DMS114 treated with DMSO at 0.1 percent for 48 hours (cell line): ENCODE measurements around the gene MBOAT7.

Experiments
- DNase-seq: peaks from one replicate; lab custom pipeline; 2025; ENCODE audit not compliant: unreplicated experiment; lab: John Stamatoyannopoulos, UW

The MBOAT7 gene

DNA sequence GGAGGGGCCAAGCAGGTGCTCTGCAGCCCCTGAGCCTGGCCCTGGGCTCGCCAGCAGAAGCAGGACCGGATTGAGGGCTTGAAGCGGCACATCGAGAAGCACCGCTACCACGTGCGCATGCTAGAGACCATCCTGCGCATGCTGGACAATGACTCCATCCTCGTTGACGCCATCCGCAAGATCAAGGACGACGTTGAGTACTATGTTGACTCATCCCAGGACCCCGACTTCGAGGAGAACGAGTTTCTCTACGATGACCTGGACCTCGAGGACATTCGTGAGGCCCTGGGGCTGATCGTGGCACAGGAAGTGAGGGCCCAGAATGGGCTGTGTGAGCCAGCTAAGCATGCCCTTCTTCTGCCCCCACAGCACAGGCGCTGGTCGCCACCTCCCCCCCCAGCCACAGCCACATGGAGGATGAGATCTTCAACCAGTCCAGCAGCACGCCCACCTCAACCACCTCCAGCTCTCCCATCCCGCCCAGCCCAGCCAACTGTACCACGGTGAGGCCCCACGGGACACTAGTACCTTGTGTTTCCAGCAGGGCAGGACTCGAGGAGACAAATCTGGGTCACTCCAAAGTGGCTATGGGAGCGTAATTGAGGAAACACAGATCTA, 43.7 kb downstream of the MBOAT7 start:
- no peak for DNase-seq

DNA sequence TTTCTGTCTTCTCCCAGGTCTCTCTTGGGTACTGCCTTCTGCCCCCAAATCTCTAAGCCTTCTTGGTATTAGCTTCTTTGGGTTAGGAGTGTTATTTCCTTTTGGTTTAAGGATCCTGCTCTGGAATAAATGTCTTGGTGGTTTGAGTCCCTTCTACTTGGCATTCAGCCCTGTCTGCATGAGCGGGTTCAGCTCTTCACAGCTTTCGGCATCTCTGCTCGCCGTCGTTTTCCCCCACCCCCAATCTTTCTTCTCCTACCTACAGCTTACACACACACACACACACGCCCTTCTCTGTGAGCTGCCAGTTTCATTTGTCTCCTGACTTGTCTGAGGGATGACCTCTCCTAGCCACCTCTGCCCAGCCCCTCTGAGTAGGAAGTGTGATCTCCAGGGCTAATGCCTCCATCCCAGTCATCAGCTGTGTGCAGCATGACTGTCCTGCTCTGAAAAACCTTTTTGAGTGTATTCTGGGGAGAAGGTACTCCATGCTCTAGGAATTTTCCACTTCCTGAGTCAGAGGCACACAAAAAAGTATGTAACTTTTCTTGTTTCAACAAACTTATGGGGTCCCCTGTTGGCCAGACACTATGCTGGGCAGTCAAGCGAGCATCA, 47.1 kb downstream of the MBOAT7 start:
- no peak for DNase-seq

- no peak for DNase-seq
These were observed 48.0 kb downstream of the MBOAT7 start for GRCh38 chr19:54141356-54141755.

GRCh38 chr19:54138489-54139256, 50.7 kb downstream of the MBOAT7 start:
- no peak for DNase-seq

DNA sequence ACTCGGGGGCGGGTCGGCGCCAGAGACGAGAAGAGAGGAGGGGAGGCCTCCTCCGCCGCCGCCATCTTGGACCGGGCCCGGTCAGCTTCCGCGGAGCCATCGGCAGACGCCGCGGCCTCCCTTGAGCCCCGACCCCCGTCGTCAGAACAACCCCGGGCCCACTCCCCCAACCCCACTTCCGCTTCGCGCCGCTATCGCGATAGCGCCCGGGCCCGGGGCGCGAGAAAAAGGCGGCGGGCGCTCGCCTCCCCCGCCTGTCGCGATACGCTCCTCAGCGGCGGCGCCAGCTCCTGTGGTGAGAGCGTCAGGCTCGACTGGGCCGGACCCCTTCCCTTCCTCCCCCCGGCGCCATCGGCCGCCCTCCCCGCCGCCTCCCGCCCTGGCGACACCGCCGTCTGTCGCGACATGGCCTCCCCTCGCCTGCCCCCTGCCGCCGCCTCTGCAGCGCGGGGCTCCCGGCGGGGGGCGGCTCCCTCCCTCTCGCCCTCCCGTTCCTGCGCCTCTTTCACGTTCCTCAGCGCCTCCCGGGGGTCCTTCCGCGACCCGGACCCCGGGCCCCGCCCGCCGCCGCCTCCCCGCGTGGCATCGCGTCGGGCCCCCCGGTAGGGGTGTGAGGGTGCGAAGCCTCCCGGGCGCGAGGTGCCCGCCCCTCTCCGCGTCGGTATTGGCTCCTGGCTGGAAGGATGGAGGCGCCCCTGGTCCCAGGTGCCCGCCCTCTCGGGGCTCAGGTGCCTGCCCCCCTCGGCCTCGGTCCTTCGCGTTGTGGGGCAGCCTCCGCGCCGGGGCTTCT, 51.5 kb downstream of the MBOAT7 start, which contains the start of gene CNOT3:
TSS of gene CNOT3 (plus strand) at position 64 of the 790 bp plus-strand sequence. CDS start 5,217 bp downstream, outside the sequence.
- no peak for DNase-seq

DNA sequence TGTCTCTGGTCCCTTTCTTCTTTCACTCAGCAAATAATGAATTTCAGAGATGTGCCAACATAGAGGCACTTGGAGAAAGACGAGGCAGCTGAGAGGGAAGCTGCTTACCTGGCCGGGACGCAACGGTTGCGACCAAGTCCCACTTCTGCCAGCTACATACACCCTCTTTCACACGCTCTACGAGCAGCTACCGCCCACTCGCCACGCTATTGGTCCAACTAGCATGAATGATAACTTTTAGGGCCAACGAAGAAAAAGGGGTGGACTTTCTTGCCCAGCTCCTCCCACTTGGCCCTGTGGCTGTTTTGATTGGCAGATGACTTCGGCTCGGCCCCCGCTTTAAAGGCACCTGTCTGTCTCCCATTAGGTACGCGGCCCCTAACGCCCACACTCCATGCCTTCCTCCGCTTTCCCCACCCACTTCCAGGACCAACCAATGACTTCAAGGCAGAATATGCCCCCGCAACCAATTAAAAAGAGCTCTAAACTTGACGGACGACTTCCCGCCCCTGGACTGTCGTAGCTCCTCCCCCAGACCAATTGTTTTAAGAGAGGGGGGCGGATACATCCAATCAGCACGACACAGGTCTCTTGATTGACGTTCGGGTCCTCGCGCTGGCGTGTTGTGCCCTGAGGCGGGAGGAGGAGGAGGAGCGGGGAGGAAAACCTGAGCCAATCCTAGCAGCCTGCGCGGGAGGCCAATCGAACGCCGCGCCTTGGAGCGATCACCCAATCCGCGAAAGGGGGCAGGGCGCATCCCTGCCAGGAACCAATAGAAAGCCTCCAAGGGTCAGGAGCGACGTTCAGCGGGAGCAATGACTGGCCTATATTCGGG, 52.3 kb downstream of the MBOAT7 start:
- DNase-seq, result peak; percentile 100

DNA sequence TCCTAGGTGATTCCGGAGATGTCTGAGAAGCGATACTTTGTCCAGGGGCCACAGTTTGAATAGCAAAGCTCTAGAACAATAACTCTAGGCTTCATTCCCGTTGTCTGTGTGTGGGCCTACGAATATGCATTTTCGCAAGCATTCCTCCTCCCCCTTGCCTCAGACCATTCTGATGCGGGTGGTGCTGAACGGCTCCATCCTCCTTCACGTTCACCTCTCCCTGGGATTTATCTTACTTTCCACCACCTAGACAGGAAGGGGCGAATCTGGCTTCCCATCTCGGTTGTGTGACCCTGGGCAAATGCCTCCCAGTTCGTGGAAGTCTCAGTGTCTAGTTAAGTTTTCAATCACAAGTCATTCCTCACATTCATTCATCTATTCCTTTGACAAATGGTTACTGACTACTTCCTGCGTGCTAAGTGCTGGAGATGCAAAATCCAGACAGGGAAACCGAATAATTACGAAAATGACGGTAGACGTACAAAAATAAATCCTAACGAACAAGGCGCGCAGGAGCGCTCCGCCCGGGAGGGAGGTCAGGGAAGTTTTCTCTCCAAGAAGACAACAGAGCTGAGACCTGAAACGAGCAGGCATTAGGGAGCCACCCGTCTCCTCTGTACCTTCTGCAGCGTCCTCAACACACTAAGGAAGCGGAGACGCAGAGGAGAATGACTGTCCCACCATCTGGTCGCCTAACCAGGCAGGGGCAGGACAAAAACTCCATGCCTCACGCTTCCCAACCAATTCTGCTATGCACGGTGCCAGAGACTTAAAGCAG, 53.1 kb downstream of the MBOAT7 start:
- peak; percentile 53 for DNase-seq

GRCh38 chr19:54133957-54134590, 55.3 kb downstream of the MBOAT7 start:
- DNase-seq, result no peak

DNA sequence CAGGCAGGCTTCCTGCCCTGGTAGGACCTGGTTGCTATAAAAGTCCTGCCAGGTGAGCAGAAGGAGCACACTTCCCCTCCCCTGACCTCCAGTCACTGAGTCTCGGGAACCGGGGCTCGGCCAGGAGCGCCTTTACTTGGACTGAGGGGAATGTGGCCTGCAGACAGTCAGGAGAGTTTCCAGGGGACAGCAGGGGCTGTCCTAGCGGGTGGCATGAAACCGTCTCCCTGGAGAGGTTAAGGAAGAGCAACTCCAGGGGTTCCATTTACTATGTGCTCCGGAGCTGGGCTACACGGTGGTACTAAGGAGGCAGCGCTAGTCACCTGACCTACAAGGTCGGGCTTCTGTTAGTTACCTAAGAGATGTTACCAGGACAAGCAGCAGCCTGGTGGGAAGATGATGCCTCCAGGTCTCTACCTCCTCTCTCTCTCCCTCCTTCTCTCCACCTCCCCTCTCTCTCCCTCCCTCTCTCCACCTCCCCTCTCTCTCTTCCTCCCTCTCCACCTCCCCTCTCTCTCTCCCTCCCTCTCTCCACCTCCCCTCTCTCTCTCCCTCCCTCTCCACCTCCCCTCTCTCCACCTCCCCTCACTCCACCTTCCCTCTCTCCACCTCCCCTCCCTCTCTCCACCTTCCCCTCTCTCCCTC, 55.9 kb downstream of the MBOAT7 start:
- no peak for DNase-seq

GRCh38 chr19:54129617-54129996, 59.8 kb downstream of the MBOAT7 start:
- no peak for DNase-seq

- no peak for DNase-seq
These were observed 60.4 kb downstream of the MBOAT7 start for GRCh38 chr19:54128796-54129616.

DNA sequence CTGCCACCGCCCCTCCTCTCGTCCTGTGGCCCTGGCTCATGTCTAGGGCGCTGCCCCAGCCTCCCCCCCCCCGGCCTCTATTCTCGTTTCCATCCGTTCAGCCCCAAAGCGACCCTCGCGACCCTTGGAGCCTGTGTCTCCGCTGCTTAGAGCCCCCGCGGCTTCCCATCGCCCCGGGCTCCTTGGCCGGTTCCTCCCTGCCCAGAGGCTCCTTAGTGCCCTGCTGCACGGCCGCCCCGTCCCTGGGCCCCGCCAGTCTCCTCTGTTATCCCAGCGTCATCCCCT, 61.0 kb downstream of the MBOAT7 start:
- no peak for DNase-seq

- no peak for DNase-seq
These were observed 61.5 kb downstream of the MBOAT7 start for GRCh38 chr19:54127688-54128440.

DNA sequence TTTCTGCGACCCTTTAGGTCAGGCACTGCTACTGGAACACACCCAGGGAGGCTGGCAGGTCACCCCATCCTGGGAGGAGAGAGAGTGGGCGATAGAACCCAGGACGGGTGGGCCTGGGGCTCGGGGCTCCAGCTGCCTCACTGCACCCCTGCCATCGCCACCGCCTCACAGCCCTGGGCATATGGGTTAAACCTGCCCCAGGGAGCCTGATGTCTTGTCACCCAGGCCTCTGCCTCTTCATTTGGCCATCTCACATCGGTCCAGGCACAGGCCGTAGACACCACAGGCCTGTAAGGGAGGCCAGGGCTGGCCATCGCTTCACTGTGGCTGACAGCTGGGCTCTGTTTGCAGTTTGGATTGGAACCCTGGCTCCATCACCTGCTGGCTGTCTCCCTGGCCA, 63.7 kb downstream of the MBOAT7 start:
- no peak for DNase-seq

- DNase-seq, result no peak
These were observed 65.0 kb downstream of the MBOAT7 start for GRCh38 chr19:54124393-54124792.

DNA sequence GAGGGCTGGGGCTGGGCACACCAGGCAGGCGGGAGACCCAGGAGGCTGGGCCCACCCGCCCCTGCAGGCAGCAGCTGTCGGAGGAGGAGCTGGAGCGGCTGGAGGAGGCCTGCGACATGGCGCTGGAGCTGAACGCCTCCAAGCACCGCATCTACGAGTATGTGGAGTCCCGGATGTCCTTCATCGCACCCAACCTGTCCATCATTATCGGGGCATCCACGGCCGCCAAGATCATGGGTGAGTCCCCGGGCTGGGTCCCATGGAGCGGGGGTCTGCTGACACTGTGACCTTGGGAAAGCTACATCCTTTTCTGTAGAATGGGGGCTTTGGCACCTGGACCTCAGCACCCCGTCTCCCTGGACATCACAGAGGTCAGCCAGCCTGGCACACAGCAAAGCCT, 65.7 kb downstream of the MBOAT7 start:
- no peak for DNase-seq
